ENCODE data around the gene SLBP.
"Not testable (repeated sequence)": the region's sequence is repeated elsewhere in the genome, so short reads cannot be mapped to it uniquely, and the experiment has no call there.

Gene SLBP

GRCh38 chr4:1675136-1675801, 36.9 kb downstream of the SLBP start:
- DNase-seq = no peak

- DNase-seq = no peak
Observed at GRCh38 chr4:1674682-1675081, 37.4 kb downstream of the SLBP start.

- no peak for DNase-seq
Observed at GRCh38 chr4:1673671-1674070, 38.4 kb downstream of the SLBP start.

- DNase-seq = not testable (repeated sequence)
Observed at GRCh38 chr4:1671011-1671410, 41.1 kb downstream of the SLBP start.

- DNase-seq = no peak
Observed at GRCh38 chr4:1670279-1670678, 41.8 kb downstream of the SLBP start.

GRCh38 chr4:1669850-1670249, 42.3 kb downstream of the SLBP start:
- no peak for DNase-seq

GRCh38 chr4:1669270-1669669, 42.8 kb downstream of the SLBP start:
- DNase-seq = no peak

GRCh38 chr4:1668488-1668840, 43.7 kb downstream of the SLBP start:
- no peak for DNase-seq

- DNase-seq = no peak
Observed at GRCh38 chr4:1667273-1667672, 44.8 kb downstream of the SLBP start.

- no peak for DNase-seq
Observed at GRCh38 chr4:1666391-1666790, 45.7 kb downstream of the SLBP start.

GRCh38 chr4:1664141-1664540, 48.0 kb downstream of the SLBP start:
- DNase-seq = no peak

GRCh38 chr4:1663549-1663948, 48.6 kb downstream of the SLBP start:
- DNase-seq = no peak

GRCh38 chr4:1661695-1662094, 50.4 kb downstream of the SLBP start:
- DNase-seq = no peak

- DNase-seq = no peak
Observed at GRCh38 chr4:1660948-1661677, 51.0 kb downstream of the SLBP start.

- DNase-seq = no peak
Observed at GRCh38 chr4:1659104-1660043, 52.7 kb downstream of the SLBP start.

- DNase-seq = no peak
Observed at GRCh38 chr4:1658581-1658980, 53.5 kb downstream of the SLBP start.

- DNase-seq = no peak
Observed at GRCh38 chr4:1658146-1658545, 54.0 kb downstream of the SLBP start.

GRCh38 chr4:1656986-1657385, 55.1 kb downstream of the SLBP start:
- DNase-seq = no peak

- no peak for DNase-seq
Observed at GRCh38 chr4:1656132-1656531, 56.0 kb downstream of the SLBP start.

- DNase-seq = no peak
Observed at GRCh38 chr4:1655676-1656075, 56.4 kb downstream of the SLBP start.

GRCh38 chr4:1655081-1655480, 57.0 kb downstream of the SLBP start:
- no peak for DNase-seq

GRCh38 chr4:1654216-1654955, 57.7 kb downstream of the SLBP start:
- no peak for DNase-seq

- no peak for DNase-seq
Observed at GRCh38 chr4:1653776-1654175, 58.3 kb downstream of the SLBP start.
